DND-41 (cell line): ENCODE results near the gene OLA1.

Experiments used
- ATAC-seq: fragments of 200-7000 bp; cut with Tn5 transposase; 3 replicates; pipeline ENCODE4 v1.9.1; 2021; ENCODE audit warnings: low read depth; ENCODE audit not compliant: insufficient read depth
- DNase-seq: peaks from one replicate; pipeline ENCODE4 v3.0.0-alpha.2; 2020
- H2AFZ ChIP-seq: 2 replicates; pipeline ENCODE4 v1.6.0; 2012; ENCODE audit warnings: low read depth, low read length
- H3K27ac ChIP-seq: 2 replicates; pipeline ENCODE4 v1.5.1; 2012; ENCODE audit warnings: low read length, inconsistent platforms
- H3K27me3 ChIP-seq: fragments of 200-600 bp; sonication (generic); 2 replicates; pipeline ENCODE4 v1.6.0; 2012; ENCODE audit warnings: low read length, mild to moderate bottlenecking, inconsistent platforms; ENCODE audit not compliant: insufficient read depth, poor library complexity
- H3K36me3 ChIP-seq: 2 replicates; pipeline ENCODE4 v1.5.1; 2012; ENCODE audit warnings: low read length, inconsistent platforms; ENCODE audit not compliant: insufficient read depth
- H3K4me1 ChIP-seq: 2 replicates; pipeline ENCODE4 v1.5.1; 2012; ENCODE audit warnings: mild to moderate bottlenecking, low read length; ENCODE audit not compliant: insufficient read depth
- H3K4me2 ChIP-seq: 2 replicates; pipeline ENCODE4 v1.6.0; 2012; ENCODE audit warnings: mild to moderate bottlenecking, moderate library complexity, low read length, inconsistent platforms; ENCODE audit not compliant: insufficient read depth
- H3K4me3 ChIP-seq, 2 experiments: fragments of 200-600 bp in 1 of 2; shearing (Covaris generic) in 1 of 2; 2 replicates each; pipeline ENCODE4 v1.5.1; 2012 to 2016; ENCODE audit warnings: inconsistent platforms in 2 of 2, low read length in 2 of 2, mild to moderate bottlenecking in 2 of 2, low read depth in 1 of 2, moderate library complexity in 1 of 2
- H3K79me2 ChIP-seq: 2 replicates; pipeline ENCODE4 v1.6.0; 2012; ENCODE audit warnings: low read length, inconsistent platforms; ENCODE audit not compliant: insufficient read depth
- H3K9ac ChIP-seq: 2 replicates; pipeline ENCODE4 v1.6.0; 2012; ENCODE audit warnings: low read depth, mild to moderate bottlenecking, inconsistent platforms, low read length, moderate library complexity
- H3K9me3 ChIP-seq: 2 replicates; pipeline ENCODE4 v1.5.1; 2012; ENCODE audit warnings: low read length, moderate library complexity, mild to moderate bottlenecking, inconsistent platforms; ENCODE audit not compliant: insufficient read depth, severe bottlenecking
- H4K20me1 ChIP-seq: 2 replicates; pipeline ENCODE4 v1.6.0; 2012; ENCODE audit warnings: low read length; ENCODE audit not compliant: insufficient read depth
- EZH2 ChIP-seq: IDR thresholded peaks from 3 replicates; pipeline ENCODE4 v1.6.1; 2012; ENCODE audit warnings: borderline replicate concordance, low read depth, mild to moderate bottlenecking, moderate library complexity, low read length, inconsistent platforms; ENCODE audit not compliant: severe bottlenecking
- TF ChIP-seq, protein P1 (sequence below): IDR thresholded peaks from 2 replicates; pipeline ENCODE4 v1.5.1; 2012; ENCODE audit warnings: borderline replicate concordance, low read length, moderate library complexity, mild to moderate bottlenecking; ENCODE audit not compliant: poor library complexity, severe bottlenecking; ENCODE audit errors: extremely low read depth

The OLA1 gene

DNA sequence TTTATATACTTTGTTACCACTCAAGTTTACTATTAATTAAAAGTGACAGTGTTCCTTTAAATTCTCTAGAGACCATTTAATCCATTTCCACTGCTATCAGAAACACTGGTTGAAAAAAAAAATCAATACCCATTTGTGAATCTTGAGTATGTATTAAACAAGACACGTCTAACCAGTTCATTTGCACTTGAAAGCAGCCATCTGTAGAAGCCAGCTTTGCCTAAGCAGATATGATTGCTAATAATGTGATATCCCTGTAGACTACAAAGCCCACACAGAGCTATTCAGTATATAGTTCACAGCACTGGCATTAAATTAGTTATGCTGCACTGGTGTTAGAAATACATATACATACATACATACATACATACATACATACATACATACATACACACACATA lies 171.4 kb downstream of the OLA1 start:
- Histone ChIP-seq H3K4me2 (no peak overlapping the region), H4K20me1 (no peaks in the 10 kb centered on the region), H3K9me3 (no peaks in the 10 kb centered on the region), H3K4me1 (no peaks in the 10 kb centered on the region), H3K4me3 (no peak overlapping the region), H3K9ac (no peak overlapping the region), H2AFZ (no peak overlapping the region), H3K27ac (no peak overlapping the region), H3K79me2 (no peaks in the 10 kb centered on the region), H3K27me3 (no peaks in the 10 kb centered on the region), H3K36me3 (peaks cover 26% of the 10 kb centered on the region; the same call in 1 of the 2 replicates)
- TF ChIP-seq, protein P1, sequence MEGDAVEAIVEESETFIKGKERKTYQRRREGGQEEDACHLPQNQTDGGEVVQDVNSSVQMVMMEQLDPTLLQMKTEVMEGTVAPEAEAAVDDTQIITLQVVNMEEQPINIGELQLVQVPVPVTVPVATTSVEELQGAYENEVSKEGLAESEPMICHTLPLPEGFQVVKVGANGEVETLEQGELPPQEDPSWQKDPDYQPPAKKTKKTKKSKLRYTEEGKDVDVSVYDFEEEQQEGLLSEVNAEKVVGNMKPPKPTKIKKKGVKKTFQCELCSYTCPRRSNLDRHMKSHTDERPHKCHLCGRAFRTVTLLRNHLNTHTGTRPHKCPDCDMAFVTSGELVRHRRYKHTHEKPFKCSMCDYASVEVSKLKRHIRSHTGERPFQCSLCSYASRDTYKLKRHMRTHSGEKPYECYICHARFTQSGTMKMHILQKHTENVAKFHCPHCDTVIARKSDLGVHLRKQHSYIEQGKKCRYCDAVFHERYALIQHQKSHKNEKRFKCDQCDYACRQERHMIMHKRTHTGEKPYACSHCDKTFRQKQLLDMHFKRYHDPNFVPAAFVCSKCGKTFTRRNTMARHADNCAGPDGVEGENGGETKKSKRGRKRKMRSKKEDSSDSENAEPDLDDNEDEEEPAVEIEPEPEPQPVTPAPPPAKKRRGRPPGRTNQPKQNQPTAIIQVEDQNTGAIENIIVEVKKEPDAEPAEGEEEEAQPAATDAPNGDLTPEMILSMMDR: no peak
- no peak for TF ChIP-seq EZH2
- no peak for DNase-seq
- no peak for ATAC-seq

DNA sequence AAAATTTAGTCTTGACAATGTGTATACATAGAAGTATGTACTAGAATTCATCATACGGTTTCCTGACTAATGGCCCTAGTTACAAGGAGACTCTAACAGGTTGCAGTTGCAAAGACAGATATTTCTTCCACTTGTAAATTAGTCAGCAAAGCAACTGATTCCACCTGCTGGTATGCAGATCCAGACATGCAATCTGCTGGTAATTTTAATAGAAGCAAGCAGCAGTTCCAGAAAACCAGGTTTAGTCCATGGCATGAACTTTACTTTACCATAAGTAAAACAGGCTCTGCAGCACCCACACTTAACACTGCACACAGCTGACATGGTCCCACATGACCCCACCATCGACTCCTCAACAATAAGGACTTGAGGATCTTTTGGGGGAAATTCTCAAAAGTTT lies 172.3 kb downstream of the OLA1 start:
- H3K79me2 ChIP-seq: no peaks in the 10 kb centered on the region
- no peak overlapping the region for H3K9ac ChIP-seq
- H3K36me3 ChIP-seq: peaks cover 20% of the 10 kb centered on the region; the same call in 1 of the 2 replicates
- H3K9me3 ChIP-seq: no peaks in the 10 kb centered on the region
- no peaks in the 10 kb centered on the region for H3K4me1 ChIP-seq
- H2AFZ ChIP-seq: no peak overlapping the region
- H3K27ac ChIP-seq: no peak overlapping the region
- TF ChIP-seq EZH2: no peak
- TF ChIP-seq, protein P1: no peak
- DNase-seq (no peak), ATAC-seq (no peak)
- H4K20me1 ChIP-seq: no peaks in the 10 kb centered on the region
- no peak overlapping the region for H3K4me3 ChIP-seq
- no peaks in the 10 kb centered on the region for H3K27me3 ChIP-seq
- no peak overlapping the region for H3K4me2 ChIP-seq

DNA sequence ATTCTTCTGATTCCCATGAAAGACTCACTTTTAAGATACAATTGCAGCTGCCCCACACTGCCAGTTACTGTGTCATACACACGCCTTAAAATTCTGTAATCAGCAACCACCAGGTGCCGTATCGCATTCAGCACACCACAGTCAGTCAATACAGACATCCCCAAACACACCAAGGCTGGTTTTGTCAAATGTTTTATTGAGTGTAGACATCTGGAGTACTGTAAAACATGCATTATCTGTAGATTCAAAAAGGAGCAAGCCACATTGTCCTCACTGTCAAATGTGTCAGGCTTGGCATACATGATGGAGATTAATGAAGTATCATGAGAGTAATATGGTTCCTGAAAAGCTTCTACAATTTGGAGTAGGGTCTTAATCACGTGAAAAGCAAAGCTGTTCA lies 173.5 kb downstream of the OLA1 start:
- Histone ChIP-seq H3K79me2 (no peaks in the 10 kb centered on the region), H3K4me1 (no peaks in the 10 kb centered on the region), H2AFZ (no peak overlapping the region), H3K36me3 (peaks cover 15% of the 10 kb centered on the region; the same call in 1 of the 2 replicates), H3K27me3 (no peaks in the 10 kb centered on the region), H3K27ac (no peak overlapping the region), H3K9ac (no peak overlapping the region), H3K4me2 (no peak overlapping the region), H3K9me3 (no peaks in the 10 kb centered on the region), H4K20me1 (no peaks in the 10 kb centered on the region), H3K4me3 (no peak overlapping the region)
- ATAC-seq (no peak), DNase-seq (no peak)
- TF ChIP-seq EZH2: no peak

DNA sequence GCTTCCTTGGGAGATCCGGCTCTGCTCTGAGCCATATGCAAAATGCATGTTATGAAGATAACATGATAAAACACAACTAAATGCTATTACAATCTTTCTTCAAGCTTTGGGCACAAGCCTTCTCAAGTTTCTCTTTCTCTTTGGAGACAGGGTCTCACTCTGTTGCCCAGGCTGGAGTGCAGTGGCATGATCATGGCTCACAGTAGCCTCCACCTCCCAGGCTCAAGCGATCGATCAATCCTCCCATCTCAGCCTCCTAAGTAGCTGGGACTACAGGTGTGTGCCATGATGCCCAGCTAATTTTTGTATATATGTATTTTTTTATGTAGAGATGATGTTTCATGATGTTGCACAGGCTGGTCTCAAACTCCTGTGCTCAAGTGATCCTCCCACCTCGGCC lies 175.5 kb downstream of the OLA1 start:
- H3K27ac ChIP-seq: no peak overlapping the region
- no peaks in the 10 kb centered on the region for H3K79me2 ChIP-seq
- H3K4me1 ChIP-seq: no peaks in the 10 kb centered on the region
- no peak overlapping the region for H3K9ac ChIP-seq
- no peaks in the 10 kb centered on the region for H3K9me3 ChIP-seq
- TF ChIP-seq, protein P1: no peak
- no peak for TF ChIP-seq EZH2
- no peak for ATAC-seq
- no peak for DNase-seq
- H3K36me3 ChIP-seq: peaks cover 15% of the 10 kb centered on the region; the same call in 1 of the 2 replicates
- H3K4me3 ChIP-seq: no peak overlapping the region
- H4K20me1 ChIP-seq: no peaks in the 10 kb centered on the region
- H3K27me3 ChIP-seq: no peaks in the 10 kb centered on the region
- H2AFZ ChIP-seq: no peak overlapping the region
- H3K4me2 ChIP-seq: no peak overlapping the region
